Calu3 (cell line): Measurements from ENCODE around the gene RNF130. TPM values are rescaled to one million over a fixed set of nuclear protein-coding genes. Genes with fewer than 3 reads are reported as not detected.

ENCODE experiments used
- Bru-seq: library from RNA; stranded (reverse); fragments of 400-500 nt; gene quantifications from one replicate; lab custom pipeline; 2021; lab: Mats Ljungman, UMichigan
- BruChase-seq, 2 experiments: library from RNA; stranded (reverse); fragments of 400-500 nt; gene quantifications; one replicate each; lab custom pipeline; 2021; lab: Mats Ljungman, UMichigan
- BruUV-seq: library from RNA; stranded (reverse); fragments of 400-500 nt; replicated peaks from 2 replicates; lab custom pipeline; 2021; lab: Mats Ljungman, UMichigan
- CTCF ChIA-PET: fragments of 300-600 bp; sonication (Branson Sonifier 250); formaldehyde crosslinking; loops from one replicate; lab custom pipeline; 2022; ENCODE audit warnings: antibody characterized with exemption; lab: Charles Lee
- DNase-seq: peaks from one replicate; pipeline ENCODE4 v3.0.0; 2022
- H3K27ac Mint-ChIP-seq: one replicate; pipeline ENCODE4 v1.8.0; 2022; ENCODE audit warnings: mixed read lengths; ENCODE audit not compliant: unreplicated experiment
- H3K27me3 Mint-ChIP-seq: one replicate; pipeline ENCODE4 v1.8.0; 2022; ENCODE audit warnings: mixed read lengths; ENCODE audit not compliant: unreplicated experiment
- H3K36me3 Mint-ChIP-seq: one replicate; pipeline ENCODE4 v1.8.0; 2022; ENCODE audit warnings: mild to moderate bottlenecking, moderate library complexity, mixed read lengths; ENCODE audit not compliant: insufficient read depth, unreplicated experiment
- H3K4me1 Mint-ChIP-seq: one replicate; pipeline ENCODE4 v1.8.0; 2022; ENCODE audit warnings: mild to moderate bottlenecking, low read depth, mixed read lengths; ENCODE audit not compliant: unreplicated experiment
- H3K4me3 Mint-ChIP-seq: one replicate; pipeline ENCODE4 v1.8.0; 2022; ENCODE audit warnings: mild to moderate bottlenecking, low read depth, moderate library complexity, mixed read lengths; ENCODE audit not compliant: unreplicated experiment
- H3K9me3 Mint-ChIP-seq: one replicate; pipeline ENCODE4 v1.8.0; 2022; ENCODE audit warnings: low read depth, mixed read lengths; ENCODE audit not compliant: unreplicated experiment
- CTCF ChIP-seq: fragments of 200-600 bp; IDR thresholded peaks from one replicate; pipeline ENCODE4 v1.8.0; 2022; ENCODE audit warnings: antibody characterized with exemption; ENCODE audit not compliant: unreplicated experiment
- intact Hi-C: fragments of 100-400 bp; cut with micrococcal nuclease; formaldehyde crosslinking; loops from one replicate; pipeline ENCODE4 v1.10.0; 2022; ENCODE audit not compliant: unreplicated experiment
- long read RNA-seq: library from polyadenylated mRNA; stranded (forward); transcript quantifications from one replicate; pipeline ENCODE4 v2.0.0, GENCODE V29; 2022
- total RNA-seq: library from RNA; stranded (reverse); gene quantifications from 2 replicates; pipeline ENCODE4 v1.2.3, GENCODE V29; 2022

Gene RNF130, protein sequence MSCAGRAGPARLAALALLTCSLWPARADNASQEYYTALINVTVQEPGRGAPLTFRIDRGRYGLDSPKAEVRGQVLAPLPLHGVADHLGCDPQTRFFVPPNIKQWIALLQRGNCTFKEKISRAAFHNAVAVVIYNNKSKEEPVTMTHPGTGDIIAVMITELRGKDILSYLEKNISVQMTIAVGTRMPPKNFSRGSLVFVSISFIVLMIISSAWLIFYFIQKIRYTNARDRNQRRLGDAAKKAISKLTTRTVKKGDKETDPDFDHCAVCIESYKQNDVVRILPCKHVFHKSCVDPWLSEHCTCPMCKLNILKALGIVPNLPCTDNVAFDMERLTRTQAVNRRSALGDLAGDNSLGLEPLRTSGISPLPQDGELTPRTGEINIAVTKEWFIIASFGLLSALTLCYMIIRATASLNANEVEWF
- 27.0 and 34.0 TPM in 2 replicates for total RNA-seq
- Bru-seq, nascent RNA = percentile 56 among the genes with signal in this experiment
- percentile 49 among the genes with signal in this experiment for BruChase-seq, experiment 1, labeled RNA remaining after a 6-hour chase
- percentile 44 among the genes with signal in this experiment for BruChase-seq, experiment 2, labeled RNA remaining after a 2-hour chase
- long read RNA-seq, transcript RNF130-205 (9 exons, 2,263 nt) = major isoform, 56 of 68 reads
- long read RNA-seq, partial matches to known transcripts = 7 of 68 reads
- long read RNA-seq, other reads (novel, unspliced or antisense) = 4 of 68 reads

DNA sequence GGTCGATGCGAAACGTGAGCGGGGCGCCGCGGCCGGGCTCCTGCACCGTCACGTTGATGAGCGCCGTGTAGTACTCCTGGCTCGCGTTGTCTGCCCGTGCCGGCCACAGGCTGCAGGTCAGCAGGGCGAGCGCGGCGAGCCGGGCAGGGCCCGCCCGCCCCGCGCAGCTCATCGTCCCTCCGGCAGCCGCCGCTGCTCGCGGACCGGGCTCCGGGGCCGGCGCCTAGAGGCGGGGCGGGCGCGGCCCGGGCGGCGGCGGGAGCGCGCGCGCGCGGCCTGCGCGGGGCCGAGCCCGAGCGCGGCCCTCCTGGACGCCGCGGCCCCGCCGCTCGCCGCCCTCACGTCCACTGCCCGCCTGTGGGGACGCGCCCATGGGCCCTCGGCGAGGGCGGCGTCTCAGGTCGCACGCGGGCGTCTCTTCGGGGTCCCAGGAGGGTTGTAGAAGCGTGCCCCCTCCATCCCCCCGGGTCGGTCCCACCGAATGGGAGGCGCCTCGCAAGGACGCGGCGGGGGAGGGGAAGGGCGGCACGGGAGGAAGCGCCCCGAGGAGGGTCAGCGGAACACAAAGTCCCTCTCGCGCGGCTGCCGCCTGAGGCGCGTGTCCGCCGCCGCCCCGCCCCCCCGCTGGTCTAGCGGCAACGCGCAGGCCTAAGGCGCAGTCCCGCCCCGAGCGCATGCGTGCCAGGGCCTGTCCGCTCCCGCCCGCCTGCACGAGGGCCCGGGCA, at the start of gene RNF130:
RNF130 (minus strand) TSS at position 229 of the 725 bp plus-strand sequence; CDS start at position 172, 57 bp downstream.
- no TSS peak for BruUV-seq

GRCh38 chr5:180120237-180121101, 48.9 kb upstream of the RNF130 start:
- H3K4me1 Mint-ChIP-seq = peaks cover 15% of the 10 kb centered on the region
- TF ChIP-seq CTCF = no peak
- intact Hi-C loops = loop anchor here (10.0 kb wide), 1 partner anchor 174 kb away; the partner anchor contains the start of gene MAPK9

More for the DNA sequence above, at the start of gene RNF130:
- CTCF ChIA-PET = interaction anchor here (0.7 kb wide), 2 partner anchors 293 to 513 kb away, joined by 7 to 8 read pairs; no protein-coding TSS in a partner anchor
- Mint-ChIP-seq H3K27ac (no peak within 1 kb of the TSS), H3K4me3 (peak within 1 kb of the TSS; percentile 70), H3K27me3 (peaks cover 35% of the 10 kb centered on the region), H3K9me3 (peaks cover 7% of the 10 kb centered on the region), H3K36me3 (peaks cover 28% of the 10 kb centered on the region), H3K4me1 (peaks cover 8% of the 10 kb centered on the region)
- DNase-seq = peak; percentile 98
- TF ChIP-seq CTCF = no peak
- intact Hi-C loops = no loop called here

GRCh38 chr5:180119903-180120236, 48.3 kb upstream of the RNF130 start:
- no TSS peak for BruUV-seq
- no peak overlapping the region for H3K27ac Mint-ChIP-seq
- H3K4me3 Mint-ChIP-seq = no peak overlapping the region
- peaks cover 45% of the 10 kb centered on the region for H3K27me3 Mint-ChIP-seq
- no peak for DNase-seq
- no peaks in the 10 kb centered on the region for H3K36me3 Mint-ChIP-seq
- TF ChIP-seq CTCF = no peak
- no peaks in the 10 kb centered on the region for H3K9me3 Mint-ChIP-seq
- H3K4me1 Mint-ChIP-seq = peaks cover 15% of the 10 kb centered on the region
- intact Hi-C loops = loop anchor here (5.0 to 10.0 kb wide), 2 partner anchors 175 to 487 kb away; partner anchors contain the start of gene MAPK9
- CTCF ChIA-PET = no interaction called here

More at GRCh38 chr5:180120237-180121101, 48.9 kb upstream of the RNF130 start:
- DNase-seq = no peak
- no peaks in the 10 kb centered on the region for H3K9me3 Mint-ChIP-seq
- no peak overlapping the region for H3K27ac Mint-ChIP-seq
- CTCF ChIA-PET = interaction anchor here (0.6 kb wide), 1 partner anchor 27 kb away, joined by 3 read pairs; no protein-coding TSS in a partner anchor
- no peak overlapping the region for H3K4me3 Mint-ChIP-seq
- no TSS peak for BruUV-seq
- H3K36me3 Mint-ChIP-seq = no peaks in the 10 kb centered on the region
- peaks cover 50% of the 10 kb centered on the region for H3K27me3 Mint-ChIP-seq
